Ishikawa (cell line): ENCODE data around the gene TRAFD1.

ENCODE experiments used
- CEBPB ChIP-seq: IDR thresholded peaks from 2 replicates; pipeline ENCODE4 v1.6.1; 2012
- CREB1 ChIP-seq: IDR thresholded peaks from 2 replicates; pipeline ENCODE4 v1.6.1; 2012; ENCODE audit warnings: low read depth
- EGR1 ChIP-seq: IDR thresholded peaks from 2 replicates; pipeline ENCODE4 v1.6.1; 2012
- EP300 ChIP-seq: IDR thresholded peaks from 2 replicates; pipeline ENCODE4 v1.6.1; 2012; ENCODE audit warnings: borderline replicate concordance
- FOXM1 ChIP-seq: IDR thresholded peaks from 2 replicates; pipeline ENCODE4 v1.6.1; 2012; ENCODE audit warnings: low read depth, borderline replicate concordance
- NFIC ChIP-seq: IDR thresholded peaks from 2 replicates; pipeline ENCODE4 v1.6.1; 2012
- RAD21 ChIP-seq: IDR thresholded peaks from 2 replicates; pipeline ENCODE4 v1.6.1; 2012; ENCODE audit warnings: low read depth
- TAF1 ChIP-seq: IDR thresholded peaks from 2 replicates; pipeline ENCODE4 v1.6.1; 2012; ENCODE audit warnings: low read depth, mild to moderate bottlenecking
- TCF12 ChIP-seq: IDR thresholded peaks from 2 replicates; pipeline ENCODE4 v1.6.1; 2012; ENCODE audit warnings: low read depth
- TEAD4 ChIP-seq: IDR thresholded peaks from 2 replicates; pipeline ENCODE4 v1.6.1; 2012
- YY1 ChIP-seq: IDR thresholded peaks from 2 replicates; pipeline ENCODE4 v1.6.1; 2012; ENCODE audit warnings: low read depth
- ZBTB7A ChIP-seq: IDR thresholded peaks from 2 replicates; pipeline ENCODE4 v1.6.1; 2012; ENCODE audit warnings: low read depth
- TF ChIP-seq, protein P1 (sequence below): IDR thresholded peaks from 2 replicates; pipeline ENCODE4 v1.6.1; 2012
- TF ChIP-seq, protein P2 (sequence below): IDR thresholded peaks from 2 replicates; pipeline ENCODE4 v1.6.1; 2012; ENCODE audit warnings: low read depth, mild to moderate bottlenecking
- TF ChIP-seq, protein P3 (sequence below): IDR thresholded peaks from 2 replicates; pipeline ENCODE4 v1.6.1; 2012

The TRAFD1 gene

DNA sequence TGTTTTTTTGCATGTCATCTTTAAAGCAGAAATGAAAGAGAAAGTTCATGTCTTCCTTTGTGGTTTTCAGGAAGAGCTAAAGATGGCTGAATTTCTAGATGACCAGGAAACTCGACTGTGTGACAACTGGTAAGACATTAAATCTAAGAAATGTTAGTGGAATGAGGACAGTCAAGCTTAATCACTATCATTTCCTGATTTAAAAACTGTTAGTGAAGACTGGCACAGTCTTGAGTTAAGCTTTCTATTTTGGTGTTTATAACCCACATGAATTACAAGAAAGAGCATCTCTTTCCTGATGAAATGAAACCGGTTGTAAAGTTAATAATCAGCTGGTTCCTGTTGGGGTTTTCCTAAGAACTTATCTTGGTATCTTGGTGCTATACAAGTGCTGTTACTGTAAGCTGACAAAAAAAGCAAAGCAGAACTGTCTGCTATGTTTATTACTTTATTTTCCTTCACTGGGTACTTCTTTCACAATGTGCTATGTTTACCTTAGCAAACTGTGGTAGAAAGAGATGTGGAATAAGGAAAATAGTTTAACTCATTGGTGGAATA, 5.2 kb downstream of the TRAFD1 start:
- TF ChIP-seq FOXM1, result no peak
- TF ChIP-seq TEAD4, result no peak
- no peak for TF ChIP-seq YY1
- TF ChIP-seq TAF1, result no peak
- TF ChIP-seq EP300, result no peak
- TF ChIP-seq, protein P1, sequence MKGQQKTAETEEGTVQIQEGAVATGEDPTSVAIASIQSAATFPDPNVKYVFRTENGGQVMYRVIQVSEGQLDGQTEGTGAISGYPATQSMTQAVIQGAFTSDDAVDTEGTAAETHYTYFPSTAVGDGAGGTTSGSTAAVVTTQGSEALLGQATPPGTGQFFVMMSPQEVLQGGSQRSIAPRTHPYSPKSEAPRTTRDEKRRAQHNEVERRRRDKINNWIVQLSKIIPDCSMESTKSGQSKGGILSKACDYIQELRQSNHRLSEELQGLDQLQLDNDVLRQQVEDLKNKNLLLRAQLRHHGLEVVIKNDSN, result no peak
- TF ChIP-seq CREB1, result no peak
- no peak for TF ChIP-seq RAD21
- TF ChIP-seq EGR1, result no peak
- TF ChIP-seq CEBPB, result no peak
- no peak for TF ChIP-seq TCF12
- TF ChIP-seq ZBTB7A, result no peak
- TF ChIP-seq, protein P2, sequence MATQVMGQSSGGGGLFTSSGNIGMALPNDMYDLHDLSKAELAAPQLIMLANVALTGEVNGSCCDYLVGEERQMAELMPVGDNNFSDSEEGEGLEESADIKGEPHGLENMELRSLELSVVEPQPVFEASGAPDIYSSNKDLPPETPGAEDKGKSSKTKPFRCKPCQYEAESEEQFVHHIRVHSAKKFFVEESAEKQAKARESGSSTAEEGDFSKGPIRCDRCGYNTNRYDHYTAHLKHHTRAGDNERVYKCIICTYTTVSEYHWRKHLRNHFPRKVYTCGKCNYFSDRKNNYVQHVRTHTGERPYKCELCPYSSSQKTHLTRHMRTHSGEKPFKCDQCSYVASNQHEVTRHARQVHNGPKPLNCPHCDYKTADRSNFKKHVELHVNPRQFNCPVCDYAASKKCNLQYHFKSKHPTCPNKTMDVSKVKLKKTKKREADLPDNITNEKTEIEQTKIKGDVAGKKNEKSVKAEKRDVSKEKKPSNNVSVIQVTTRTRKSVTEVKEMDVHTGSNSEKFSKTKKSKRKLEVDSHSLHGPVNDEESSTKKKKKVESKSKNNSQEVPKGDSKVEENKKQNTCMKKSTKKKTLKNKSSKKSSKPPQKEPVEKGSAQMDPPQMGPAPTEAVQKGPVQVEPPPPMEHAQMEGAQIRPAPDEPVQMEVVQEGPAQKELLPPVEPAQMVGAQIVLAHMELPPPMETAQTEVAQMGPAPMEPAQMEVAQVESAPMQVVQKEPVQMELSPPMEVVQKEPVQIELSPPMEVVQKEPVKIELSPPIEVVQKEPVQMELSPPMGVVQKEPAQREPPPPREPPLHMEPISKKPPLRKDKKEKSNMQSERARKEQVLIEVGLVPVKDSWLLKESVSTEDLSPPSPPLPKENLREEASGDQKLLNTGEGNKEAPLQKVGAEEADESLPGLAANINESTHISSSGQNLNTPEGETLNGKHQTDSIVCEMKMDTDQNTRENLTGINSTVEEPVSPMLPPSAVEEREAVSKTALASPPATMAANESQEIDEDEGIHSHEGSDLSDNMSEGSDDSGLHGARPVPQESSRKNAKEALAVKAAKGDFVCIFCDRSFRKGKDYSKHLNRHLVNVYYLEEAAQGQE, result no peak
- TF ChIP-seq NFIC, result no peak
- TF ChIP-seq, protein P3, sequence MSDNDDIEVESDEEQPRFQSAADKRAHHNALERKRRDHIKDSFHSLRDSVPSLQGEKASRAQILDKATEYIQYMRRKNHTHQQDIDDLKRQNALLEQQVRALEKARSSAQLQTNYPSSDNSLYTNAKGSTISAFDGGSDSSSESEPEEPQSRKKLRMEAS, result no peak

DNA sequence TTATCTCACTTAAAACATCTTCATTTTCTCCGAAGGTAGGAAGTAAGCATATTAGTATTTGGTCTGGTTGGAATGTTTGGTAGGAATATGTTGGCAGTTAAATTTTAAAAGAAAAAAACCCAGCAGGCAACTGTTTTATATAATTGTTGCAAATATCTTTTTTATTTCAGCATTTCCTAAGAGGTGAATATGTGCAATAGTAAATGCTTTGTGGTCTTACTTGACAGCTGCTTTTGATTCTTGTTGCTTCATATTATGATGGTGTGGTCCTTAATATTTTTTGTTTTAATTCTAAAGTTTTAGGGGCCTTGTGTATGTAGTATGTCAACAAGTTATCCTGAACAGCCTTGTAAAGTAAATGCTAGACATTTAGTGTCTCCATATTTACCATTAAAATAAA, 6.3 kb downstream of the TRAFD1 start:
- TF ChIP-seq TCF12, result no peak
- TF ChIP-seq, protein P1, result no peak
- no peak for TF ChIP-seq EGR1
- TF ChIP-seq CEBPB, result no peak
- no peak for TF ChIP-seq TEAD4

DNA sequence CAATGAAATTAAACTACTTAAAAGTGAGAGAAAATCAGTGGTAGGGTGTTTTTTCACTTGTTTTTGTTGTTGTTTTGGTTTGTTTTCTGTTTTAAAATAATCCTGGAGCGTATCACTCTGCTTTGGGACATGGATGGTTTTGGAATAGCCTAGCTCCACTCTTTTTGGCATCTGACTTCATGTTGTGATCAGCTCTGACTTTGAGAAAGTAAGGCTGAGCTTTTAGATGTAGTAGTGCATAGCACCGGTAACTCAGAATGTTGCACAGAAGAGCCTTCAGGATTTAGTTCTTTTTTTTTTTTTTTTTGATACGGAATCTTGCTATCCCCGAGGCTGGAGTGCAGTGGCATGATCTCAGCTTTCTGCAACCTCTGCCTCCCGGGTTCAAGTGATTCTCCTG, 8.1 kb downstream of the TRAFD1 start:
- TF ChIP-seq FOXM1 (no peak), CREB1 (no peak), TCF12 (no peak), EGR1 (no peak), YY1 (no peak), NFIC (no peak), ZBTB7A (no peak), RAD21 (no peak)
- TF ChIP-seq, protein P2, result no peak
- TF ChIP-seq, protein P3, result no peak

DNA sequence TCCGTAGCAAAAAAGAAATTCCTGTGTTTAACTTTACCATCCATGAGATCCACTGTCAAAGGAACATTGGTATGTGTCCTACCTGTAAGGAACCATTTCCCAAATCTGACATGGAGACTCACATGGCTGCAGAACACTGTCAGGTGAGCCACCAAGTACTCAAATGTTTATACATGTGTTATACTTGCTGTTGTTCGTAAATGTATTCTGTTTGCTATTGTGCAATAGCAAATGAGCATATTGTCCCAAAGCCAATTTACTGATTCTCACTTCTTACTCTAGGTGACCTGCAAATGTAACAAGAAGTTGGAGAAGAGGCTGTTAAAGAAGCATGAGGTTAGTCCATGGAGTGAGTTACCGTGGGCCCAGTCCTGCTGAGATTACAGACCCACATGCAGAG, 9.4 kb downstream of the TRAFD1 start:
- TF ChIP-seq EGR1 (no peak), TAF1 (no peak), YY1 (no peak), FOXM1 (no peak), TCF12 (no peak), CEBPB (no peak), NFIC (no peak), ZBTB7A (no peak), CREB1 (no peak), RAD21 (no peak)
- TF ChIP-seq, protein P3, result no peak
- TF ChIP-seq, protein P2, result no peak
- TF ChIP-seq, protein P1, result no peak
